ENCODE results near the gene ZBTB38.

- TF ChIP-seq, protein P1, sequence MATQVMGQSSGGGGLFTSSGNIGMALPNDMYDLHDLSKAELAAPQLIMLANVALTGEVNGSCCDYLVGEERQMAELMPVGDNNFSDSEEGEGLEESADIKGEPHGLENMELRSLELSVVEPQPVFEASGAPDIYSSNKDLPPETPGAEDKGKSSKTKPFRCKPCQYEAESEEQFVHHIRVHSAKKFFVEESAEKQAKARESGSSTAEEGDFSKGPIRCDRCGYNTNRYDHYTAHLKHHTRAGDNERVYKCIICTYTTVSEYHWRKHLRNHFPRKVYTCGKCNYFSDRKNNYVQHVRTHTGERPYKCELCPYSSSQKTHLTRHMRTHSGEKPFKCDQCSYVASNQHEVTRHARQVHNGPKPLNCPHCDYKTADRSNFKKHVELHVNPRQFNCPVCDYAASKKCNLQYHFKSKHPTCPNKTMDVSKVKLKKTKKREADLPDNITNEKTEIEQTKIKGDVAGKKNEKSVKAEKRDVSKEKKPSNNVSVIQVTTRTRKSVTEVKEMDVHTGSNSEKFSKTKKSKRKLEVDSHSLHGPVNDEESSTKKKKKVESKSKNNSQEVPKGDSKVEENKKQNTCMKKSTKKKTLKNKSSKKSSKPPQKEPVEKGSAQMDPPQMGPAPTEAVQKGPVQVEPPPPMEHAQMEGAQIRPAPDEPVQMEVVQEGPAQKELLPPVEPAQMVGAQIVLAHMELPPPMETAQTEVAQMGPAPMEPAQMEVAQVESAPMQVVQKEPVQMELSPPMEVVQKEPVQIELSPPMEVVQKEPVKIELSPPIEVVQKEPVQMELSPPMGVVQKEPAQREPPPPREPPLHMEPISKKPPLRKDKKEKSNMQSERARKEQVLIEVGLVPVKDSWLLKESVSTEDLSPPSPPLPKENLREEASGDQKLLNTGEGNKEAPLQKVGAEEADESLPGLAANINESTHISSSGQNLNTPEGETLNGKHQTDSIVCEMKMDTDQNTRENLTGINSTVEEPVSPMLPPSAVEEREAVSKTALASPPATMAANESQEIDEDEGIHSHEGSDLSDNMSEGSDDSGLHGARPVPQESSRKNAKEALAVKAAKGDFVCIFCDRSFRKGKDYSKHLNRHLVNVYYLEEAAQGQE (IDR thresholded peaks at IDR 0.05; ENCODE audit: insufficient read depth in 1 of 2, low read depth in 2 of 2, low read length in 1 of 2) = no peak
- TF ChIP-seq, protein P2, sequence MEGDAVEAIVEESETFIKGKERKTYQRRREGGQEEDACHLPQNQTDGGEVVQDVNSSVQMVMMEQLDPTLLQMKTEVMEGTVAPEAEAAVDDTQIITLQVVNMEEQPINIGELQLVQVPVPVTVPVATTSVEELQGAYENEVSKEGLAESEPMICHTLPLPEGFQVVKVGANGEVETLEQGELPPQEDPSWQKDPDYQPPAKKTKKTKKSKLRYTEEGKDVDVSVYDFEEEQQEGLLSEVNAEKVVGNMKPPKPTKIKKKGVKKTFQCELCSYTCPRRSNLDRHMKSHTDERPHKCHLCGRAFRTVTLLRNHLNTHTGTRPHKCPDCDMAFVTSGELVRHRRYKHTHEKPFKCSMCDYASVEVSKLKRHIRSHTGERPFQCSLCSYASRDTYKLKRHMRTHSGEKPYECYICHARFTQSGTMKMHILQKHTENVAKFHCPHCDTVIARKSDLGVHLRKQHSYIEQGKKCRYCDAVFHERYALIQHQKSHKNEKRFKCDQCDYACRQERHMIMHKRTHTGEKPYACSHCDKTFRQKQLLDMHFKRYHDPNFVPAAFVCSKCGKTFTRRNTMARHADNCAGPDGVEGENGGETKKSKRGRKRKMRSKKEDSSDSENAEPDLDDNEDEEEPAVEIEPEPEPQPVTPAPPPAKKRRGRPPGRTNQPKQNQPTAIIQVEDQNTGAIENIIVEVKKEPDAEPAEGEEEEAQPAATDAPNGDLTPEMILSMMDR (IDR thresholded peaks at IDR 0.05) = no peak
- TF ChIP-seq POLR2AphosphoS5 (IDR thresholded peaks at IDR 0.05; ENCODE audit: low read depth, low read length) (no peak), SIN3A (IDR thresholded peaks at IDR 0.05; ENCODE audit: borderline replicate concordance, insufficient read depth, low read depth, low read length) (no peak)
Measured at GRCh38 chr3:141373768-141374526, 5.6 kb downstream of the ZBTB38 start.
